ENCODE results near the gene TSPAN8. TPM values are rescaled to one million over a fixed set of nuclear protein-coding genes. Genes with fewer than 3 reads are reported as not detected.

TSPAN8 gene
- total and polyA plus RNA-seq, 2 donors from 2014 or later, result 61.2 to 77.3 TPM

GRCh38 chr12:71141378-71141926 lies 16.3 kb downstream of the TSPAN8 start:
- no peak overlapping the region for H3K27ac ChIP-seq (ENCODE audit: low read depth in 2 of 2, low read length in 2 of 2)
- intact Hi-C loops (cut with DNase I), result no loop called here
- no peak for FAIRE-seq
- H3K9ac ChIP-seq (ENCODE audit: low read length in 3 of 3), result no peak overlapping the region
- H3K4me3 ChIP-seq (ENCODE audit: low read length in 3 of 3), result no peak overlapping the region
- no peak for TF ChIP-seq CTCF (IDR thresholded peaks at IDR 0.05; ENCODE audit: borderline replicate concordance, extremely low read depth, insufficient read depth)
- H3K9me3 ChIP-seq (ENCODE audit: control insufficient read depth in 2 of 3, insufficient read depth in 1 of 3, low read length in 3 of 3), result no peaks in the 10 kb centered on the region
- no peaks in the 10 kb centered on the region for H3K36me3 ChIP-seq (ENCODE audit: control insufficient read depth in 2 of 3, insufficient read depth in 3 of 3, low read length in 3 of 3)
- H3K27me3 ChIP-seq (ENCODE audit: control insufficient read depth, insufficient read depth, low read length), result no peaks in the 10 kb centered on the region
- H3K4me1 ChIP-seq (ENCODE audit: control insufficient read depth in 2 of 3, insufficient read depth in 2 of 3, low read depth in 1 of 3, low read length in 3 of 3), result peaks cover 0 to 5% (median 0%) of the 10 kb centered on the region in 3 donors
- no peak for DNase-seq

- intact Hi-C loops (cut with DNase I), result no loop called here
- FAIRE-seq (no peak), DNase-seq (no peak)
- Histone ChIP-seq H3K36me3 (ENCODE audit: control insufficient read depth in 2 of 3, insufficient read depth in 3 of 3, low read length in 3 of 3) (no peaks in the 10 kb centered on the region), H3K27ac (ENCODE audit: low read depth in 2 of 2, low read length in 2 of 2) (no peak overlapping the region), H3K9me3 (ENCODE audit: control insufficient read depth in 2 of 3, insufficient read depth in 1 of 3, low read length in 3 of 3) (no peaks in the 10 kb centered on the region), H3K4me1 (ENCODE audit: control insufficient read depth in 2 of 3, insufficient read depth in 2 of 3, low read depth in 1 of 3, low read length in 3 of 3) (peaks cover 0 to 5% (median 0%) of the 10 kb centered on the region in 3 donors), H3K9ac (ENCODE audit: low read length in 3 of 3) (no peak overlapping the region), H3K4me3 (ENCODE audit: low read length in 3 of 3) (no peak overlapping the region), H3K27me3 (ENCODE audit: control insufficient read depth, insufficient read depth, low read length) (no peaks in the 10 kb centered on the region)
- TF ChIP-seq CTCF (IDR thresholded peaks at IDR 0.05; ENCODE audit: borderline replicate concordance, extremely low read depth, insufficient read depth), result no peak
These were observed 18.6 kb downstream of the TSPAN8 start for GRCh38 chr12:71139153-71139735.

- Histone ChIP-seq H3K4me3 (ENCODE audit: low read length in 3 of 3) (no peak overlapping the region), H3K4me1 (ENCODE audit: control insufficient read depth in 2 of 3, insufficient read depth in 2 of 3, low read depth in 1 of 3, low read length in 3 of 3) (peaks cover 0 to 5% (median 0%) of the 10 kb centered on the region in 3 donors), H3K27ac (ENCODE audit: low read depth in 2 of 2, low read length in 2 of 2) (no peak overlapping the region), H3K9me3 (ENCODE audit: control insufficient read depth in 2 of 3, insufficient read depth in 1 of 3, low read length in 3 of 3) (no peaks in the 10 kb centered on the region), H3K36me3 (ENCODE audit: control insufficient read depth in 2 of 3, insufficient read depth in 3 of 3, low read length in 3 of 3) (no peaks in the 10 kb centered on the region), H3K27me3 (ENCODE audit: control insufficient read depth, insufficient read depth, low read length) (no peaks in the 10 kb centered on the region), H3K9ac (ENCODE audit: low read length in 3 of 3) (no peak overlapping the region)
- intact Hi-C loops (cut with DNase I), result no loop called here
- FAIRE-seq (no peak), DNase-seq (no peak)
- no peak for TF ChIP-seq CTCF (IDR thresholded peaks at IDR 0.05; ENCODE audit: borderline replicate concordance, extremely low read depth, insufficient read depth)
These were observed 19.8 kb downstream of the TSPAN8 start for GRCh38 chr12:71138011-71138410.
